ENCODE data around the gene DUSP5.

DUSP5 gene

GRCh38 chr10:110488332-110488681, 9.4 kb upstream of the DUSP5 start:
- peaks cover 10% of the 10 kb centered on the region for H3K27me3 ChIP-seq (ENCODE audit: low read depth)
- H3K4me1 ChIP-seq, result no peaks in the 10 kb centered on the region
- no peak for DNase-seq (ENCODE audit: low spot score in 2 of 2)
- in situ Hi-C loops (cut with MboI; ENCODE audit: low sequenced_read_pairs), result no loop called here
- H3K9me3 ChIP-seq, result no peaks in the 10 kb centered on the region
- no peak overlapping the region for H3K4me3 ChIP-seq
- H3K36me3 ChIP-seq (replicated peaks), result no peaks in the 10 kb centered on the region

DNA sequence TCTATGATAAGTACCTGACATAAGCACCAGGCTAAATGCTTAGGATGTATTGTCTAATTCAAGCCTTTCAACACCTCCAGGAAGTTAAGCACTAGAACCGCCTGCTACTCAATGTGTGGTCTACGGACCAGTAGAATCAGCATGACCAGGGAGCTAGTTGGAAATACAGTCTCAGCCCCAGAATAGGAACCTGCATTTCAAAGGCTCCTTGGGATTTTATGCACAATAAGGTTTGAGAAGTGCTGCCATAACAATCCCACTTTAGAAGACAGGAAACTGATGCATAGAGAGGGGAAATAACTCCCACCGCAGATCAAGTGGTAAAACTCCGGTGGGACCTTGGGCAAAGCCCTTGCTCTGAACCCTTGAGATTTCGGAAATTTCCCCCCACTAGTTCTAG, 8.8 kb upstream of the DUSP5 start:
- Histone ChIP-seq H3K27me3 (ENCODE audit: low read depth) (peaks cover 10% of the 10 kb centered on the region), H3K4me3 (no peak overlapping the region), H3K9me3 (no peaks in the 10 kb centered on the region), H3K4me1 (no peaks in the 10 kb centered on the region), H3K36me3 (replicated peaks) (no peaks in the 10 kb centered on the region)
- no peak for DNase-seq (ENCODE audit: low spot score in 2 of 2)
- in situ Hi-C loops (cut with MboI; ENCODE audit: low sequenced_read_pairs), result no loop called here

- Histone ChIP-seq H3K9me3 (no peaks in the 10 kb centered on the region), H3K36me3 (replicated peaks) (no peaks in the 10 kb centered on the region), H3K27me3 (ENCODE audit: low read depth) (peaks cover 6% of the 10 kb centered on the region), H3K4me1 (no peaks in the 10 kb centered on the region), H3K4me3 (no peak overlapping the region)
- DNase-seq (ENCODE audit: low spot score in 2 of 2), result no peak
- in situ Hi-C loops (cut with MboI; ENCODE audit: low sequenced_read_pairs), result no loop called here
Observed at GRCh38 chr10:110490640-110491039, 7.1 kb upstream of the DUSP5 start.

DNA sequence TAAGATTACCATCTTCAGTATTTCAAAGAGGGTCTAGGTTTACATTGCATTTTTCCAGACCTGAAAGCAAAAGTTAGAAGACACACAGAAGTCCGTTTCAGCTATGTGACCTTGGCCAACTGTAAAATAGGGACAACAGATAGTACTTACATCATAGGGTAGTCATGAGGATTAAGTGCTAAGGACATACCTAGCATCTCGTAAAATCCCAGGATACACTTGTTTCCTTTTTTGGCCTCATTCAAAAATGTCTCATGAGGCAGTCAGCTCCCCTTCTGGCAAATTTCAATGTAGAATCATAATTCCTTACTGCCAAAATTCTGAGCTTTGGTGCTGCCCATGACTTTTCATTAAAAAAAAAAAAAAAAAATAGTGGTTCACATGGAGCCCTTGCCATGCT, 6.4 kb upstream of the DUSP5 start:
- no peaks in the 10 kb centered on the region for H3K9me3 ChIP-seq
- H3K27me3 ChIP-seq (ENCODE audit: low read depth), result peaks cover 6% of the 10 kb centered on the region
- no peaks in the 10 kb centered on the region for H3K4me1 ChIP-seq
- H3K4me3 ChIP-seq, result no peak overlapping the region
- in situ Hi-C loops (cut with MboI; ENCODE audit: low sequenced_read_pairs), result no loop called here
- no peaks in the 10 kb centered on the region for H3K36me3 ChIP-seq (replicated peaks)
- DNase-seq (ENCODE audit: low spot score in 2 of 2), result no peak

DNA sequence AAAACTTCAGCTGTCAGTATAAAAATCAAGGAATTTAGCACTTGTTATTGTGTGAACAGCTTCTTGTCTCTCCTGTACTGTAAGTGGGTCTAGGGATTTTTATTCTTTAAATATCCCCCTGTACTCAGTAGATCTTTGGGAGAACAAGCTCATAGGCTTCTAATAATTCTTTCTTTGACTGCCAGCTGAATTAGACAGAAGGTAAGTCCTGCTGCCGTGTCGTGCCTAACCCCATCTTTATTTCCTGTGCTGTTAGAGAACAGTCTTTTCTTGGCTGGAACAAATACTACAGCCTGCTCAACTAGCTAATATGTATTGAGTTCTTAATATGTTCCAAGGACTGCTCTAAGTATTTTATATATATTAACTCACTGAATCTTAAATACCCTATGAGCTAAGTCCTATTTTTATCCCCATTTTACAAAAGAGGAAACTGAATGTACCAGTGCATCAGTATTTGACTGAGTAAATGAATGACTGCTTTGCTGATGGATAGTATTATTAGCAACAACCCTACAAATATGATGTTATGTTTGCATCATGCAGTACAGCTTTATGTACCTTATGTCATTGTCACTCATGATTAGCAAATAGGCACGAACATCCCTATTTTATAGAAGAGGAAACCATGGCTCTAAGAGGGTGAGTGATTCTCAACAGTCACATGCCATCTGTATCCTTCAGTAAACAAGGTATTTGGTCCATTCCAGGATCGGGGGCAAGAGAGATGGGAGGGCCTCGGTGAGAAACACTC, 5.5 kb upstream of the DUSP5 start:
- peaks cover 6% of the 10 kb centered on the region for H3K27me3 ChIP-seq (ENCODE audit: low read depth)
- in situ Hi-C loops (cut with MboI; ENCODE audit: low sequenced_read_pairs), result no loop called here
- no peaks in the 10 kb centered on the region for H3K9me3 ChIP-seq
- H3K4me1 ChIP-seq, result no peaks in the 10 kb centered on the region; the same call in 1 of the 2 replicates
- H3K36me3 ChIP-seq (replicated peaks), result no peaks in the 10 kb centered on the region
- no peak for DNase-seq (ENCODE audit: low spot score in 2 of 2)
- no peak overlapping the region for H3K4me3 ChIP-seq

- peaks cover 5% of the 10 kb centered on the region for H3K27me3 ChIP-seq (ENCODE audit: low read depth)
- H3K4me3 ChIP-seq, result no peak overlapping the region
- in situ Hi-C loops (cut with MboI; ENCODE audit: low sequenced_read_pairs), result no loop called here
- H3K36me3 ChIP-seq (replicated peaks), result no peaks in the 10 kb centered on the region
- no peak for DNase-seq (ENCODE audit: low spot score in 2 of 2)
- H3K4me1 ChIP-seq, result no peaks in the 10 kb centered on the region; the same call in 1 of the 2 replicates
- H3K9me3 ChIP-seq, result no peaks in the 10 kb centered on the region
Observed at GRCh38 chr10:110493832-110494426, 3.8 kb upstream of the DUSP5 start.

- H3K4me1 ChIP-seq, result peaks cover 3% of the 10 kb centered on the region
- no peak overlapping the region for H3K4me3 ChIP-seq
- no peak for DNase-seq (ENCODE audit: low spot score in 2 of 2)
- no peaks in the 10 kb centered on the region for H3K27me3 ChIP-seq (ENCODE audit: low read depth)
- no peaks in the 10 kb centered on the region for H3K36me3 ChIP-seq (replicated peaks)
- in situ Hi-C loops (cut with MboI; ENCODE audit: low sequenced_read_pairs), result no loop called here
- H3K9me3 ChIP-seq, result no peaks in the 10 kb centered on the region
Observed at GRCh38 chr10:110494532-110494931, 3.2 kb upstream of the DUSP5 start.

DNA sequence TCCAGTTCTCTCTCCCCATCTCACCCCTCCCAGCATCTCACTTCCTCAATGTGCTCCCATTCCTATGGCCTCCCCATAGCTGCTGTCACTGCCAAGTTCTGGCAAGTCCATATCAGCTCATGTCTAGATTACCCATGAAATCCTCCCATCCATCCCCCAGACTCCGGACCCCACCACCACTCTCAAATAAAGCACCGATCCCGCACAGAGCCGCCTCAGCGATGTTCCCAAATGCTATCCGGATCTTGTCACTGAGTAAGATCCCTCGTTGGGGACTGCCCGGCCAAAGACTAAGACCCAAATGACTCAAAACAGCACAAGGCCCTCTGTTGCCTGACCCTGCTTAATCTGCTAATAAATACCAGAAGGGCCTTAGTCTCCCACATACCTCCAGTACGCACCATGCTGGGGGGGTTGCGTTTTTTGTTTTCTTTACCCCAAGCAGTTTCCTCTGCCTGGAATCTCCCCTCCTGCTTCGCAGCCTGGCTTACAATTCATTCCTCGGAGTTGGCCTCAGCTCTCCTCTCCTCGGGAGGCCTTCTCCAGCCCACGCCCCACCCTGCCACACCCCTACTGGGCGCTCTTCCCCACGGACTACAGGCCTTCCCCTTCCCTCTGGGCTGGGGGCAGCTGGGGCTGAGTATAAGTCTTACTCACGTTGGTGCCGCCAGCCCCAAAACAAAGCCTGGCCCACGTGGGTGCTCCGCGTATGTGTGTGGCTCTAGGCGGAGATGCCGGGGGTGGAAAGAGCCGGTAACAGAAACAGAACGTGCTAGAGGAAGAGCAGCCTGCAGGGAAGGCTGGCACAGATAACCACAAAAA, 1.8 kb upstream of the DUSP5 start:
- Histone ChIP-seq H3K4me3 (no peak overlapping the region), H3K9me3 (no peaks in the 10 kb centered on the region), H3K4me1 (peaks cover 3% of the 10 kb centered on the region), H3K27me3 (ENCODE audit: low read depth) (no peaks in the 10 kb centered on the region), H3K36me3 (replicated peaks) (no peaks in the 10 kb centered on the region)
- DNase-seq (ENCODE audit: low spot score in 2 of 2), result peak in 1 of 2 experiments; percentile 27
- in situ Hi-C loops (cut with MboI; ENCODE audit: low sequenced_read_pairs), result no loop called here

- H3K27me3 ChIP-seq (ENCODE audit: low read depth), result no peaks in the 10 kb centered on the region
- peaks cover 3% of the 10 kb centered on the region for H3K4me1 ChIP-seq
- in situ Hi-C loops (cut with MboI; ENCODE audit: low sequenced_read_pairs), result no loop called here
Observed at GRCh38 chr10:110496553-110497437, 912 bp upstream of the DUSP5 start.

DNA sequence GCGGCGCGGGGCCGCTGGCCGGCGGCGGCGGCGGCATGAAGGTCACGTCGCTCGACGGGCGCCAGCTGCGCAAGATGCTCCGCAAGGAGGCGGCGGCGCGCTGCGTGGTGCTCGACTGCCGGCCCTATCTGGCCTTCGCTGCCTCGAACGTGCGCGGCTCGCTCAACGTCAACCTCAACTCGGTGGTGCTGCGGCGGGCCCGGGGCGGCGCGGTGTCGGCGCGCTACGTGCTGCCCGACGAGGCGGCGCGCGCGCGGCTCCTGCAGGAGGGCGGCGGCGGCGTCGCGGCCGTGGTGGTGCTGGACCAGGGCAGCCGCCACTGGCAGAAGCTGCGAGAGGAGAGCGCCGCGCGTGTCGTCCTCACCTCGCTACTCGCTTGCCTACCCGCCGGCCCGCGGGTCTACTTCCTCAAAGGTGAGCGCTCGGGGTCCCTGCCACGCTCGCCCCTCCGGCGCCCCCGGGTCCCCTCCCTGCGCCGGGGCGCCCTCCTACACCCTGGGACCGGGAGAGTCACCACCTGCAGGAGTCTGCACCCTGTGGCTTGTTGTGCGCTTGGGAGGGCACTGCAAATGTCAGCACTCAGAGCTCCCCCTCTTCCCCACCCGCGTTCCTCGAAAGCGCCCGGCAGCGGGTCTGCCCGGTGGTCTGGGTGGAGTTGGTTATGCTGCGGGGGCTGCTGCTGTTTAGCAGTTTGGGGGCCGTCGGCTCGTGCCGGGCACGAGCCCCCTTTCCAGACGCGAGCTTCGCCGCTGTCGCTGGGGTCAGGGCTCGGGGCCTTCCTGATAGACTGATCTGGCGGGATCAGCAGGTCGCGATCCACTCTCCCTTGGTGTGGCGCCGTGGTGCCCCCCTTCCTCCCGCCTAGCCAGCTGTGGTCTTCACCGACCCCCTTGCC, 627 bp downstream of the DUSP5 start:
- Histone ChIP-seq H3K36me3 (replicated peaks) (no peaks in the 10 kb centered on the region), H3K9me3 (no peaks in the 10 kb centered on the region), H3K4me1 (peaks cover 3% of the 10 kb centered on the region), H3K4me3 (peak overlapping the region; percentile 36), H3K27me3 (ENCODE audit: low read depth) (no peaks in the 10 kb centered on the region)
- peak in 1 of 2 experiments; percentile 62 for DNase-seq (ENCODE audit: low spot score in 2 of 2)
- in situ Hi-C loops (cut with MboI; ENCODE audit: low sequenced_read_pairs), result no loop called here

More at GRCh38 chr10:110496553-110497437, 912 bp upstream of the DUSP5 start:
- DNase-seq (ENCODE audit: low spot score in 2 of 2), result peak in 1 of 2 experiments; percentile 10
- H3K36me3 ChIP-seq (replicated peaks), result no peaks in the 10 kb centered on the region
- peak overlapping the region; percentile 55 for H3K4me3 ChIP-seq
- H3K9me3 ChIP-seq, result no peaks in the 10 kb centered on the region

GRCh38 chr10:110498982-110499795, 1.5 kb downstream of the DUSP5 start:
- peaks cover 3% of the 10 kb centered on the region for H3K4me1 ChIP-seq
- DNase-seq (ENCODE audit: low spot score in 2 of 2), result peak in 1 of 2 experiments; percentile 13

More at GRCh38 chr10:110498982-110499795, 1.5 kb downstream of the DUSP5 start:
- H3K27me3 ChIP-seq (ENCODE audit: low read depth), result no peaks in the 10 kb centered on the region
- no peaks in the 10 kb centered on the region for H3K9me3 ChIP-seq
- H3K4me3 ChIP-seq, result peak overlapping the region; percentile 36
- in situ Hi-C loops (cut with MboI; ENCODE audit: low sequenced_read_pairs), result no loop called here
- no peaks in the 10 kb centered on the region for H3K36me3 ChIP-seq (replicated peaks)

Measured in HAP-1 (cell line).